Measurements from ENCODE around the gene SLC16A10.
"Not testable (repeated sequence)": the region's sequence is repeated elsewhere in the genome, so short reads cannot be mapped to it uniquely, and the experiment has no call there.

Gene SLC16A10

DNA sequence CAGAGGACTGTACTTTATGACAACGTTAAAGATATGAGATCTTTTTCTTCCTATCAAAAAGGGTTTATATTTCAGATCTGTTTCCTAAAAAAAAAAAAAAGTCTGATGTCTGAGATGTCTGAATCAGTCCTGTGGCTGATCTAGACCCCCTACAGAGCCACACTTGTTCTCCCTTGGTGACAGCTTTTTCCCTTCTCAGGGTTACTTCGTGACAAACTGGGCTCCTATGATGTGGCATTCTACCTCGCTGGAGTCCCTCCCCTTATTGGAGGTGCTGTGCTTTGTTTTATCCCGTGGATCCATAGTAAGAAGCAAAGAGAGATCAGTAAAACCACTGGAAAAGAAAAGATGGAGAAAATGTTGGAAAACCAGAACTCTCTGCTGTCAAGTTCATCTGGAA is 134.5 kb downstream of the SLC16A10 start:
- DNase-seq: no peak

DNA sequence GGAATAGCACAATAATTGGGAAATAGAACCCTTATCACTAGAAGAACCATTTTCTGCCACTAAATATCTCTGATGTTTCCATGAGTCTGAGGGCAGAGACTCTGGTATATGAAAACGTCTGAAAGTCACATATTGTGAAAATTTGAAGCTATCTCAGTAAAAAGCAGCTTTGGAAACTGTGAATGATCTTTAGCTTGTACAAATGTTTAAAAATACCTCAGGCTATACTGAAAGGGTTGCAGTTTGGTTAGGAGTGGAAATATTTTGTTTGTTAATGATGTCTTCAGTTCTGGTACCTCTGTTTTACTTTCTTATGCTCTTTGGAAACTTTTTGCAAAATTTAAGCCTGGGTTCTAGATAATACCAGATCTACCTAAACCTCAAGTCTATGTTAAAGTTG is 135.0 kb downstream of the SLC16A10 start:
- DNase-seq: no peak

DNA sequence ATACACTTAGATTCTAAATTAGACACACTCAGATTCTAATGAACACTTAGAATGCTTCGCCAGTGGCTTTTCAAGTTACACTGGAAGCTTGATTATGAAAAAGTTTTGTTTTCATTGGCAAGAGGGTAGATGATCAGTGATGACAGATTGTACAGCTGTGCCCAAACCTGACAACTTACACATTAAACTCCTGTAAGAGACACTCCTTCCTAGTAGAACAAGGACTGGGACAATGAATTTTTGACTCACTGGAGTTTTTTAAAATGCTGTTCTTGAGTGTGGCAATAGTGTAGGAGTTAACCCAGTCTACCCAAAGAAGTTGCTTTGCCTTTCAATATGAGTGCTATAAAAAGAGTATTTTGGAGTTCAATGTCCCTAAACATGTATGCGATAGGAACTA is 140.8 kb downstream of the SLC16A10 start:
- DNase-seq: no peak

DNA sequence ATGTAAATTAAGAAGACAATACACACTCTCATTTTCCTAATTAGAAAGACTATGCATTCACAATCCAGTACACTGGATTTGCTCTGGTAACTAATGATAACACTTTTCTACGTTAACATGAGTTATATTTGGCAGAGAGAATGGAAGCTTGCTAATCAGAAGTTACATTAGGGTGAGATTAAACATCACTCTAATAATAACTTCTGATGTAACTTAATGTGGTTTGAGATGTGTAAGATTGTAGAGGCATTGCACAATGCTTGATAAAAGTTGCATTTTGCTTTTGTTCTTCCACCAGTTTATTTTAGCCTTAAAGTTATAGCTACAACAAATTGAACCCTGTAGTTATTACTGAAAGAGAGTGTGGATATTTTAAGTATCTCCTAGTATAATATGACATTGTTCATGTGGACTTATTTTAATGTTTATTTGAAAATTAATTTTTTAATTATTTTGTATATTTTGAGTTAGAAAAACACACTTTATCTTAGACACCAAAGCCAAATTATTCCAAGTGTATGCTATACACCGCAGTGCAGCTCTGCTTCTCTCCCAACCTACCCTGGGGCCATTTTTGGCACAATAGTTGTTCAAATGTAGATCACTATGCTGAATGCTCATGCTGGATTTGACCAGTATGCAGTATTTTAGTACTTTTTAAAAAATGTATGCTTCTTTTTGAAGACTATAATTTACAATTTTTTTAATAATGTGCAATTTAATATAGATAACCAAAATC is 143.2 kb downstream of the SLC16A10 start:
- DNase-seq: no peak

DNA sequence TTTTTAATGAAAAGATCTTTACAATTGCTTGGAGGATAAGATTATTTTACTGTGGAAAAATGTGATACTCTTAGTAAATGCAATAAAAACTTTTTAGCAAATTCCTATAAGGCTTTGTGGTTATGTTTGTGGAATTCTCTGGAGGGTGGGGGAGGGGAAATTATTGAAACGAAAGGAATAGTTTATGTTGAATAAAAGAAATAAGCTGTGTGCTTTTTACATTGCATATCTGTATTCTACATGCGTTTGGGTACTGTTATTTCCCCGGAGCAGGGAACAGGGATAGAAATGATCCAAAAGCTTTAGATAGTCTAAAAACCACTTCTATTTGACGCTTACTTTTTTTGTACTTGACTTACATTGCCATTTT is 143.8 kb downstream of the SLC16A10 start:
- no peak for DNase-seq

DNA sequence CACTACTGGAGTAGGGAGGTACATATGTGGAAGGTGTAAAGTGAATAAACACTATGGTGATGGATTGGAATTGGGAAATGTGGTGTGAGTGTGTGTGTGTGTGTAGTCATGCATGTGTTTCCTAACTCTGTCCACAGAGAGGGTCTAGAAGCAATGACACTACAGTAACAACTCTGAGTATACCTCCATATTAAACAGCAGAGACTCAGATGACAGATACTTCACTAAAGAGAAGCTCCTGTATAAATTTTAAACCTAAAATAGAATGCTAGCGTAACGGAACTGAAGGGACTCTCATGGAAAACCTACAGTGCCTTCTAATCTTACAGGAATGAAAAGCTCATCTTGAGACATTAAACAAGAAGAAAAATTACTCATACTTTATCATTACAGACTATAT is 150.5 kb downstream of the SLC16A10 start:
- DNase-seq: no peak

DNA sequence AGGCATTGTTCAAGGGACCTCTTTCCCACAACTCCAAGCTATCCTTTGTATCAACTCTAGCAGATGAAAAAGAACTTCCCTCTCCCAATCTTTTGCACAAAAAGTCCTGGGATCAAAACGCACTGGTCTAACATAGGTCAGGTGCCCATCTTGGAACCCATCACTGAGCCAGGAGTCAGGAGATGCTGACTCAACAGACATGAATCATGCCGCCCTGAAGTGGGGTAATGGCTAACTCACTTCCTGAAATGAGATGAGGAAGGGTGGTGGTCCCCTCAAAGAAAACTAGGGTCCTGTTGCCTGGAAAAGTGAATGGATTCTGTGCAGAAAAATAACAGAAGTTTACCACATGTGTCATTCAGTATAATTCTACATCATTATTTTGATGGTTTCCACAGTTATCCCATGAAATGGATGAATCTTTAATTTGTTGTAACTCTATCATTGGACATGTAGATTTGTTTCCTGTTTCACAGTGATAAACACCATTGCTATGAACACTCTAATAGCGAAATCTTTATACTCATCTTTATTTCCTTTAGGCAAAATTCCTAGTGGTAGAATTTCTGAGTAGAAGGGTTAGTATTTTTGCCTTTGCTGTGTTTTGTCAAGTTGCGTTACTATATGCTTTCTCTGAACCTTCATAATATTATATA is 151.3 kb downstream of the SLC16A10 start:
- DNase-seq: no peak

DNA sequence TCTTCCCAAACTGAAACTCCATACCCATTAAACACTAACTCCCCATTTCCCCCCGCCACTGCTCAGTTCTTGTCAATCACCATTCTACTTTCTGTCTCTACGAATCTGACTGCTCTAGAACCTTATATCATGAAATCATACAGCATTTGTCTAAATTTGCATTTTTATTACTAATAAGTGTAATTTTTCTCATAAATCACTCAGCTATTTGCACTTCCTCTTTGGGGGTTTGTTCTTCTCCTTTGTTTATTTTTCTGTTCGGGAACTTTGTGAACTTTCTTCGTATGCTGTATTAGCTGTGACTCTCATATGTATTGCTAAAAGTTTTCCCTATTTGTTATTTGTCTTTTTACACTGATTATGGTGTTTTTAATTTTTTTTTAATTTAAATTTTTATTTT is 152.2 kb downstream of the SLC16A10 start:
- no peak for DNase-seq

DNA sequence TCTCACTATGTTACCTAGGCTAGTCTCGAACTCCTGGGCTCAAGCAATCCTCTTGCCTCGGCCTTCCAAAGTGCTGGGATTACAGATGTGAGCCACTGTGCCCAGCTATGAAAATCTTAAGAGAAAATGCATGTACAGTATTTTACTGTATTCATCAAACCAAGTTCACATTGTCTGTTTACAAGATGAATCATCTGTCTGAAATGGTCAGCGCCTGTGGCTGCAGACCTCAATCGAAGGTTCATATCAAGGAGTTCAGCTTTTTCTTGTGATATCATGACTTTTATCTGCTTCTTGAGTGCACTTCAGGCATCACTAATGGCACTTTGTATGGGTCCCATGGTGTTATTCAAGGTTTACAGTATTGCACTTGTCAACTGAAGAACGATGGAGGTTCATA is 155.1 kb downstream of the SLC16A10 start:
- DNase-seq: no peak

DNA sequence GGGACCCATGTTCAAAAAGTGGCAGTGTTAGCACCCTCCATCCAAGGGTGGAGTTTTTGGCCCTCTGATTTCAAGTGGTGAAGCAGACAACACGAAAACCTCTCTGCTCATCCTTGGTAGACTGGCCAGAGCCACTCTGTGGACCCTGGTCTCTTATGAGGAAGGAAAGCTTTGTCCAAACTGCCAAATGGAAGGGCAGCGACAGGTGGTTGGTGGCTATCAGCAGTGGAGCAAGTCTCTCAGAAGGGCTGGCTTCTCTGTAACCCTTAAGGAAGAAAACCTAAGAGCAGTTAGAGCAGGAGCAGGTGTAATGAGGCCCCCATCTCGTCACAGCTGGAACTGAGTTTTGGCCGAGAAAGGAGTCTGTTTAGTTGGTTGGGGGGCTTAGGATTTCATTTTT is 155.8 kb downstream of the SLC16A10 start:
- no peak for DNase-seq

DNA sequence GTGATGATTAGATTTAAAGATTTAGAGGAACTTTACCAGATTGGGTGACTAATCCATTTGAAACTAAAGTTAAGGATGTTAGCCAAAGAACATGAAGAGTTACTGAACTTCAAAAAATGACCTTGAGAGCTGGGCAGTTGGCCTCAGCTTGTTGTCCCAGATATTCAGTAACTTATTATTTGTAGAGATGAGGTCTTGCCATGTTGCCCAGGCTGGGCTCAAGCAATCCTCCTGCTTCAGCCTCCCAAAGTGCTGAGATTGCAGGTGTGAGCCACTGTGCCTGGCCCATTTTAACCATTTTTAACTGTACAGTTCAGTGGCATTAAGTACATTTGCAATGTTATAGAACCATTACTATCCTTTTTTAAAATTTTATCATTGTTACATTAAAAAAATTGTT is 161.5 kb downstream of the SLC16A10 start:
- no peak for DNase-seq

DNA sequence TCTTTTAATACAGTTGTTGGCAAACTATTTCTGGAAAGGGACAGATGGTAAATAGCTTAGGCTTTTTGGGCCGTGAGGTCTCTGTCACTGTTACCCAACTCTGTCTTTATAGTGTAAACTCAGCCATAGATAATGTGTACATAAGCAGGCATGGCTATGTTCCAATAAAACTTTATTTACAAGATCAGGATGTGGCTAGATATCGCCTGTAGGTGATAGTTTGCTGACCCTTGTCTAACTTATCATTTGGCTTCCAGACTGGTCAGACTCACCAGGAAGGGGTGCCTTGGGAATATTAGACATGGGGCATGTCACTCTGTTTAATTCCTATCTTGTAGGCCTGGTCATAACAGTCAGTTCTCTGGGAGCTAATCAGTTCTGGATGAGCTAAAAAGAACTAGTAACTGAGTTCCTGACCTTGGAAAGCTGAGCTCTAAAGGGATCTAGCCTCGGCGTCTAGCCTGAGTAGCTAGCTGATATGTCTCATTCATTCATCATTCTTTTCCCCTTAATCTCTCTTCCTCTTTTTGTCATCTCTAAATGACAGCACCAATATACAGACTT is 163.6 kb downstream of the SLC16A10 start:
- DNase-seq: no peak

DNA sequence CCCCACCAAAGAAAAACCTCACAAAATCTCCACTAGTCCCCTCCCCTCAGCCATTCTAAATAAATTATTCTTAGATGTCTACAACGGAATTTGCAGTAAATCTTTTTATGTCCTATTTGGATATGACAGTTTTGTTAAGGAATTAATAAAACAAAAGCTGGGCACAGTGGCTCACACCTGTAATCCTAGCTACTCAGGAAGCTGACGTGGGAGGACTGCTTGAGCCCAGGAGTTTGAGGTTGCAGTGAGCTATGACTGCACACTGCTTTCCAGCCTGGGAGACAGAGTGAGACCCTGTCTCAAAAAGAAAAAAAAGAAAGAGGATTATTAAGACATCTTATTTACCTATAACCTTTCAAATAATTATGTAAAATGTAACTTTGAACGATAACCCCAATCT is 165.4 kb downstream of the SLC16A10 start:
- no peak for DNase-seq

DNA sequence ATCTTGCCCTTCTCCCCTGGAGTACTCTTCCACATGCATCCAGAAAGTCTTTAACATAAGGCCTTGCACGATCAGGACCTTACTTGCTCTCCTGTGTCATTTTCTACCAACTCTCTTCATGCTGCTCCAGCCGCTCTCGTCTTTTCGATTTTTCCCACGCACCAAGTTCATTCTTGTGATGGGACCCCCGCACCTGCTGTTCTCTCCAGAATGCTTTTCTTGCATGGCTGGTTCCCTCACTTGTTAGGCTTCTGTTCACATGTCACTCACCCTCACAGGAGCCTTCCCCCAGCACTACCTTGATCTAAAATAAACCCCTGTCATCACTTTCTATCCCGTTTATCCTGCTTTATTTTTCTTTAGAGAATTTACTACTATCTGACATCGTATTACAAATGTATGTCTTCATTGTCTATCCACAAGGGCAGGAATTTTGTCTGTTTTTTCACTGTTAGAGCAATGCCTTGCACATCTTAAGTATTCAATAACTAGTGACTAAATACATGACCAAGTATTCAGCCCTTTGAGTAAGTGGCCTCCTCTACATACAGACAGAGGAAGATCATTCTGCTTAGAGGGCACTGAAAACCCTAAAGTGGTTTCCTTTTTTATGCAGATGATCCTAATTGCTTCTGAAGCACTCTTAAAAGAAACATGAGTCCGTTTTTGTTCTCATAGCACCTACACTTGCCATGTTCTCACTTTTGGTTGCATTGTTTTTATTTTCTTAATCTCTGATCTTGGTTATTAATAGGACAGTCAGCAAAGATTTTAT is 166.9 kb downstream of the SLC16A10 start:
- DNase-seq: no peak

DNA sequence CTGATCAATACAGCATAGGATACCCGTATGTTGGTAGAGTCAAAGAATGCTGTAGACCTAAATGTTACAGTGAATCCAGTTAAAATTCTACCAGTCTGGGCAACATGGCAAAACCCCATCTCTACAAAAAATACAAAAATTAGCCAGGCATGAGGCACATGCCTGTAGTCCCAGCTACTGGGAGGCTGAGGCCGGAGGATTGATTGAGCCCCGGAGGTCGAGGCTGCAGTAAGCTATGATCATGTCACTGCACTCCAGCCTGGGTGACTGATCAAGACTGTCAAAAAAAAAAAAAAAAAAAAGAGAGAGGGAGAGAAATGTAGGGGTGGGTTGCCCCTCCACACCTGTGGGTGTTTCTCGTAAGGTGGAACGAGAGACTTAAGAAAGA is 167.5 kb downstream of the SLC16A10 start:
- DNase-seq: no peak

DNA sequence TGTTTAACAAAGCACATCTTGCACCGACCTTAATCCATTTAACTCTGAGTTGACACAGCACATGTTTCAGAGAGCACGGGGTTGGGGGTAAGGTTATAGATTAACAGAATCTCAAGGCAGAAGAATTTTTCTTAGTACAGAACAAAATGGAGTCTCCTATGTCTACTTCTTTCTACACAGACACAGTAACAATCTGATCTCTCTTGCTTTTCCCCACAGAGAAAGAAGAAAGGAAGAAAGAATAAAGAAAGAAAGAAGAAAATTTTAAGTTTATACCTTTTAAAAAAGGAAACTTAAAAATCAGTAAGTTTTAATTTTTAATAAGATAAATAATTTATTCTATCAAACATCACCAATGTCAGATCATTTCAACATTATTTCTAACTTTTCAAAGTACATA is 168.5 kb downstream of the SLC16A10 start:
- DNase-seq: not testable (repeated sequence)

DNA sequence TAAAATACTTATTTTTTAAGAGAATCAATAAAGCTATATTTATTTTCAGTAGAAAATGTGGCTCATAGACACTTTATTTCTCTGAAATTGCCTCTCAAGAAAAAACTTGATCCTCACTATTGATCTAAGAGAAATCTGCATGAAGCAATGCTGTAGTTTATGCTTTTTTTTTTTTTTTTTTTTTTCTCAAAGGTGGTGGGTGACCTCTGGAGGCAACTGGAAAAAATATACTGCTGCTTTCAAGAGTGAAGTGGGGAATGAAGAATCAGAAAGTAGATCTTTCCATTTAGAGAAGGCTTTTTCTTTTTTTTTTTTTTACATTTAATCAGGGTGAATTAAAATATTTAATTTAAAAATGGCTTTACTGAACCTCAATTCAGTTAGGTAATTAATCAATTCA is 169.3 kb downstream of the SLC16A10 start:
- no peak for DNase-seq

DNA sequence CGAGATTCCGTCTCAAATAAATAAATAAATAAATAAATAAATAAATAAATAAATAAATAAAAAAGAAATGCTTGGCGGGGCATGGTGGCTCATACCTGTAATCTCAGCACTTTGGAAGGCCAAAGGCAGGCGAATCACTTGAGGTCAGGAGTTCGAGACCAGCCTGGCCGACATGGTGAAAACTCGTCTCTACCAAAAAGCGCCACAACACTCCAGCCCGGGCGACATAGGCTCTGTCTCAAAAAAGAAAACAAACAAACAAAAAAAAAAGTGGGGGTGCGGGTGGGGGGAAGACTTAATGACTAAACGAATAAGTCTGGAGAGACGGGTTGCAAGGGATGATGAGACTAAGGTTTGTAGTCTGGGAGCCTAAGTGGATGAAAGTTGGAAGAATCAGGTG is 170.7 kb downstream of the SLC16A10 start:
- no peak for DNase-seq

DNA sequence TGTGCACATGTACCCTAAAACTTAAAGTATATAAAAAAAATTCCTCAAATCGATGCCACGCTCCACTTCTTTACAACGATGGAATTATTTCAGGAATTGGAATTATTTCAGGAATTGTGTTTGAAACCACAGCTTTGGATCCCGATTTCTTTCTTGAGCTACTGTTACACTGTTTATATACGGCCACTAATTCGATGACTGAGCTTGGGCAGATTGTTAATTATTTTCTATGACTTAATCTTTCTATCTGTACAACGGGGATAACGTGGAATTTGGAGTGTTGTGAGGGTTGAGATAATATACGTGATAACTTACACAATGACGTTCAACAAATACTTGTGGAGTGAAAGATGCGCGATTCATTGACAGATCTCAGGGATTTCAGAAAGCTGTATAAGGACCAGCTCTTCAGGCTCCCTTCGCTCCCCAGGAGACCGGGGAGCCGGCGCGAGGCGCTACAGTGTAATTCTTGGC is 171.3 kb downstream of the SLC16A10 start:
- DNase-seq: no peak

DNA sequence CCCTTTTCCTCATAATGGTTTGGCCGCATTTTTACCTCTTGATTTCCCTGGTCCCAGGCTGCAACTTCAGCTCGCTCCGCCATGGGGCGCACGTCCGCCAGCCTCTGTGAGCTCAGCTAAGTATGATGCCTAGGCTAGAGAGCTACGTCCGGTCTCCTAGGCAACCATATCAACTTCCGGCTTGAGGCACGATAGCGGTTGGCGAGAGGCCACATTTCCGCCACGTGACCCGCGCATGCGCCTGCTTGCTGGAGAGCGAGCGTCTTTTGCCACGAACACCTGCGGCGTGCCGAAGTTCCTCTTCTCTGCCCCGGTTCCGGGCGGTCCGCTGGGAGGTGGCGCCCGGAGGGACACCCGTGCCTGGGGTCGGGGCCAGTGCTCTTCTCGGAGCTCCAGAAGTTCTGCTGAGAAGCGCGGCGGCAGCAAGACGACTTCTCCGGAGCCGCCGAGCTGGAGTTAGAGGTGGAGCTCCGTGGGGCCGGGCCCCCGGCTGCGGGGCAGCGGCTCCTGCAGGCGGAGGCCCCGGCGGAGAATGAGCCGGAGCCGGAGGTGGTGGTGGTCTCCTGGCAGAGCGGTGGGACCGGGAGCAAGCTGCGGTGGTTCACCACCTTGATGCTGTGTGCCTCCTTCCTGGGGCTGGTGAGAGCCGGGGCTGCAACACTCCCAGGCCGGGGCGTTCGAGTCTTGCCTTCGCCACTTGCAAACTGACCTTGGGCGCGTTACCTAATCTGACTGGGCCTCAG is 172.0 kb downstream of the SLC16A10 start:
- DNase-seq: peak; percentile 98

DNA sequence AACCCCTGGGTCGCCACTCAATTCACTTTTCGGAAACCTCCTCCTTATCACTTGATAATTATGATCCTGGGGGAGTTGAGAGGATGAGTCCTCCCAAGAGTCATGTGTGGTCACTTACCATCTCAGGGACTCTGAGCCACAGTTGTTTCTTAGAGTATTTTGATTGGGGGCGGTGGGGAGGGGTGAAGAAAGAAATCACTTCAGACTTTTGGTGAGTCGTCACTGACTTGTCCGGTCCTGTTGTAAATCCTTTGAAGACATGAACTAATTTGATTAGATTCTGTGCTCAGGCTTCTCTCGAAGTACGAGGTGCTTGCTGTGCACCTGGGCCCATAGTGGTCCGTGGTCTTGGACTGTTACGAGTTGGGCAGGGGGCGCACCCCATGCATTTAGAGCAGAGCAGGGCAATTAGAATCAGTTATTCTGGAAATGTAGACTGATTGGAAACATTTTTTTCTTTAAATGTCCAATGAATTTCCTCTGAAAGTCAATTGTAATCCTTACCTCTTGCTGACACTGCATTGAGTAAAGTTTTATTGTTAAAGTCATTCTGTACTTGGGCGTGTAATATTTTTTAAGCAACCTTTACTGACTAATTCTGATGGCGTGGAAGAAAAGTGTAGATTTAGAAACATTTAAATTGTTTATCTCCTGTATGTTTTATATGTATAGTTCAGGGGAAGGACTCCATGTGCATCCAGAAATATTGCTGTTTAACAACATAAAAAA is 173.4 kb downstream of the SLC16A10 start:
- no peak for DNase-seq

DNA sequence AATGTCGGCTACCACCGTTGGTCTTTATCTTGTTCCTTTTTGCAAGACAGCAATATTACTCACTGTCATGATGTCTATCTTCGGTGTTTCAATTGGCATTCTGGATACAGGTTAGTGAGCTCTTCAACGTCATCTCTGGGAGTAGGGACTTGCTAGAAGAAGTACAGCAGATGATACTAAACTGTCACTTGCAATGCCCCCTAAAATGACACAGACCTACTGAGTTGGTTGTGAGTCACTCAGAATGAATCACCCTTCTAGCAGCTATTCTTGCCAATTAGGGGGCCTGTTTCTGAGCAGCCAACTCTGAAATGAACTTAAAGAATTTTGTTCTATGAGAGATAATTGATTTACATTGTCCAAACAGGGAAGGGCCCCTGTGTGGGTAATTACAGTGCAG is 176.5 kb downstream of the SLC16A10 start:
- no peak for DNase-seq

All from activated naive CD4-positive, alpha-beta T cell treated with anti-CD3 and anti-CD28 coated beads, Interleukin-2, amount 50 U/mL, for 16 hours (primary cell).